ENCODE measurements around the gene IQGAP2. TPM values are rescaled to one million over a fixed set of nuclear protein-coding genes. Genes with fewer than 3 reads are reported as not detected.

IQGAP2 gene
- total and polyA plus RNA-seq, 9 of the 15 experiments (the other 6 are each of a cell fraction or from before 2014, with no cell fraction given) = 8.7 to 23.2 (median 17.4) TPM

DNA sequence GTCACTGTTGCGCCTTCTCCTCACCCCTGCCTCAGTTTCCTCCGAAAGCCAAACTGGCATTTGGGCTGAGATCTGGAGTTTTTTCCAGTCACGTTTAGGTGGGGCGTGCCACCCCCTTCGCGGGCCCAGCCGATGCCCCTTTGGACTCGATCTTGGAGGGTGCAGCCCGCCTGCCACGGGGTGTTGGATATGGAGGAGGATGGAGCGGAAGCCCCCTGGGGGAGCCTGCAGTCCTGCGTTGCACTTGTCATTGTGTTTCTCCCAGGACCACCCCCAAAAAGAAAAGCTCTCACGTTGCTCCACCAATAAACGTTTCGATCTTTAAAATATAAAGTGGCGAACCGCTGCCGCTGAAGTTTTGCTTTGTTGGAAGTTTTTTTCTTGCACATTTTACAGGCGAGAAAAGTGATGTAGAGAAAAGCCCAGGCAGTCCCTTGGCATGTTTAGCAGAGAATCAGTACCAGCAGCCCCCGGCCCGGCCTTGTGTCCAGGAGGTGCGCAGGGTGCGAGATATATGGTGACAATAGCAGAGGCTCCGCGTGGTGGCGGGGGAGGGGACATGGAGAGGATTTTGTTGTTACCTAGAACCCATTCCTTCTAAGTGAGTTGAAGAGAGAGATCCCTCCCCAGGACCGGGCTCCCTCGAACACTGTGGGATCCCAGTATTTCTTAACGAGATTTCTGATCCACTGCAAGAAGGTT, 313.5 kb downstream of the IQGAP2 start (continued):
- TF ChIP-seq SNRNP70 (optimal IDR thresholded peaks at IDR 0.05; ENCODE audit: low read depth, low read length) (no peak), SMARCE1 (IDR thresholded peaks at IDR 0.05) (no peak), ZFX (CRISPR knock-in tag; IDR thresholded peaks at IDR 0.05) (peak; percentile 35), MCM3 (IDR thresholded peaks at IDR 0.05) (no peak), POLR2AphosphoS5 (IDR thresholded peaks at IDR 0.05; ENCODE audit: control insufficient read depth, insufficient read depth, low read depth, low read length) (0 out of 2 replicates have a peak, but pooled peaks have one; percentile 18)
- TF ChIP-seq, protein P1, sequence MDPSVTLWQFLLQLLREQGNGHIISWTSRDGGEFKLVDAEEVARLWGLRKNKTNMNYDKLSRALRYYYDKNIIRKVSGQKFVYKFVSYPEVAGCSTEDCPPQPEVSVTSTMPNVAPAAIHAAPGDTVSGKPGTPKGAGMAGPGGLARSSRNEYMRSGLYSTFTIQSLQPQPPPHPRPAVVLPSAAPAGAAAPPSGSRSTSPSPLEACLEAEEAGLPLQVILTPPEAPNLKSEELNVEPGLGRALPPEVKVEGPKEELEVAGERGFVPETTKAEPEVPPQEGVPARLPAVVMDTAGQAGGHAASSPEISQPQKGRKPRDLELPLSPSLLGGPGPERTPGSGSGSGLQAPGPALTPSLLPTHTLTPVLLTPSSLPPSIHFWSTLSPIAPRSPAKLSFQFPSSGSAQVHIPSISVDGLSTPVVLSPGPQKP (CRISPR knock-in tag; IDR thresholded peaks at IDR 0.05) = no peak
- TF ChIP-seq, protein P2, sequence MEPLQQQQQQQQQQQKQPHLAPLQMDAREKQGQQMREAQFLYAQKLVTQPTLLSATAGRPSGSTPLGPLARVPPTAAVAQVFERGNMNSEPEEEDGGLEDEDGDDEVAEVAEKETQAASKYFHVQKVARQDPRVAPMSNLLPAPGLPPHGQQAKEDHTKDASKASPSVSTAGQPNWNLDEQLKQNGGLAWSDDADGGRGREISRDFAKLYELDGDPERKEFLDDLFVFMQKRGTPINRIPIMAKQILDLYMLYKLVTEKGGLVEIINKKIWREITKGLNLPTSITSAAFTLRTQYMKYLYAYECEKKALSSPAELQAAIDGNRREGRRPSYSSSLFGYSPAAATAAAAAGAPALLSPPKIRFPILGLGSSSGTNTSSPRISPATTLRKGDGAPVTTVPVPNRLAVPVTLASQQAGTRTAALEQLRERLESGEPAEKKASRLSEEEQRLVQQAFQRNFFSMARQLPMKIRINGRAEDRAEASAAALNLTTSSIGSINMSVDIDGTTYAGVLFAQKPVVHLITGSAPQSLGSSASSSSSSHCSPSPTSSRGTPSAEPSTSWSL (CRISPR knock-in tag; IDR thresholded peaks at IDR 0.05; ENCODE audit: borderline replicate concordance) = no peak
